Glomerular endothelial cell (primary cell): ENCODE measurements around the gene DDAH1. TPM values are rescaled to one million over a fixed set of nuclear protein-coding genes. Genes with fewer than 3 reads are reported as not detected.
"Not testable (repeated sequence)": the region's sequence is repeated elsewhere in the genome, so short reads cannot be mapped to it uniquely, and the experiment has no call there.

Experiments
- DNase-seq: peaks from one replicate; pipeline ENCODE4 v3.0.0-alpha.2; 2011; ENCODE audit warnings: low read depth, low spot score; ENCODE audit errors: extremely low read depth
- total RNA-seq: library from RNA; depleted of rRNA; stranded (reverse); fragments of >200 nt; gene quantifications from 2 replicates; pipeline ENCODE4 v1.2.3, GENCODE V29; 2015

DDAH1 gene
- total RNA-seq, result 55.1 and 56.1 TPM in 2 replicates

- DNase-seq, result no peak
Measured at GRCh38 chr1:85465099-85465785, at the start of gene DDAH1. Gene DDAH1, minus strand, starts transcription at chr1:85465159. Its CDS starts 114 bp downstream, at chr1:85465045.

- DNase-seq, result not testable (repeated sequence)
Measured at GRCh38 chr1:85513998-85514397, 49.0 kb upstream of the DDAH1 start.

- no peak for DNase-seq
Measured at GRCh38 chr1:85504417-85504816, 39.5 kb upstream of the DDAH1 start.

GRCh38 chr1:85502625-85503083 is 37.7 kb upstream of the DDAH1 start:
- peak; percentile 66 for DNase-seq

GRCh38 chr1:85502171-85502570 is 37.2 kb upstream of the DDAH1 start:
- DNase-seq, result no peak

GRCh38 chr1:85501355-85501898 is 36.5 kb upstream of the DDAH1 start:
- no peak for DNase-seq

GRCh38 chr1:85496941-85497582 is 32.1 kb upstream of the DDAH1 start:
- no peak for DNase-seq

GRCh38 chr1:85495556-85495955 is 30.6 kb upstream of the DDAH1 start:
- no peak for DNase-seq

GRCh38 chr1:85494904-85495266 is 29.9 kb upstream of the DDAH1 start:
- DNase-seq, result no peak

GRCh38 chr1:85494074-85494903 is 29.3 kb upstream of the DDAH1 start:
- DNase-seq, result no peak

- DNase-seq, result no peak
Measured at GRCh38 chr1:85490270-85490985, 25.5 kb upstream of the DDAH1 start.

- DNase-seq, result no peak
Measured at GRCh38 chr1:85488126-85488525, 23.2 kb upstream of the DDAH1 start.

GRCh38 chr1:85485516-85485915 is 20.6 kb upstream of the DDAH1 start:
- DNase-seq, result no peak

- DNase-seq, result no peak
Measured at GRCh38 chr1:85484716-85485115, 19.8 kb upstream of the DDAH1 start.

- DNase-seq, result no peak
Measured at GRCh38 chr1:85484264-85484663, 19.3 kb upstream of the DDAH1 start.

GRCh38 chr1:85481688-85482087 is 16.7 kb upstream of the DDAH1 start:
- DNase-seq, result no peak

- DNase-seq, result no peak
Measured at GRCh38 chr1:85480566-85480965, 15.6 kb upstream of the DDAH1 start.

- DNase-seq, result no peak
Measured at GRCh38 chr1:85479491-85479890, 14.5 kb upstream of the DDAH1 start.

- DNase-seq, result no peak
Measured at GRCh38 chr1:85478366-85478765, 13.4 kb upstream of the DDAH1 start.

GRCh38 chr1:85475055-85475454 is 10.1 kb upstream of the DDAH1 start:
- DNase-seq, result no peak

- DNase-seq, result no peak
Measured at GRCh38 chr1:85473390-85473789, 8.4 kb upstream of the DDAH1 start.
